Measurements from ENCODE around the gene UBR4. TPM values are rescaled to one million over a fixed set of nuclear protein-coding genes. Genes with fewer than 3 reads are reported as not detected.

The UBR4 gene
- total RNA-seq, 1 experiment from 2014 or later, result 107 TPM

DNA sequence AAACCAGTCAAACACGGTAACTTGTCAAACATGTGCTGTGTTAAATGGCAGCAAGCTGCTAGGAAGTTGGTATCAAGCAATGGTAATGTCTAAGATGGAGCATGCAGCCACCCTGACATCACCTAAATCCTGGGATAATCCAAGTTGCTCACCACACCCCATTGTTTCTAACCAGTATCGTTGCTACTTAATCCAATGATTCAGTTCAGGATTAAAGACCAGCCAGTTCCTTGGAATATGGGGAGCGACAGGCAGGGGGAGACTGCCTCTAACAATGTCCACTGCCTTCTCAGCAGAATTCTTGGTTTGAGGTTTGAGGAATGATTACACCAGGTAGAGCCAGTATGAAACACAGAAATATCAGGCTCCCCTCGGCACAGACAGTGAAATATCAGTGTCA lies 131.5 kb downstream of the UBR4 start:
- TF ChIP-seq SP1 (IDR thresholded peaks at IDR 0.05; ENCODE audit: low read depth), result no peak
- no peak for TF ChIP-seq SRF (IDR thresholded peaks at IDR 0.05; ENCODE audit: low read depth)
- TF ChIP-seq, protein P1, sequence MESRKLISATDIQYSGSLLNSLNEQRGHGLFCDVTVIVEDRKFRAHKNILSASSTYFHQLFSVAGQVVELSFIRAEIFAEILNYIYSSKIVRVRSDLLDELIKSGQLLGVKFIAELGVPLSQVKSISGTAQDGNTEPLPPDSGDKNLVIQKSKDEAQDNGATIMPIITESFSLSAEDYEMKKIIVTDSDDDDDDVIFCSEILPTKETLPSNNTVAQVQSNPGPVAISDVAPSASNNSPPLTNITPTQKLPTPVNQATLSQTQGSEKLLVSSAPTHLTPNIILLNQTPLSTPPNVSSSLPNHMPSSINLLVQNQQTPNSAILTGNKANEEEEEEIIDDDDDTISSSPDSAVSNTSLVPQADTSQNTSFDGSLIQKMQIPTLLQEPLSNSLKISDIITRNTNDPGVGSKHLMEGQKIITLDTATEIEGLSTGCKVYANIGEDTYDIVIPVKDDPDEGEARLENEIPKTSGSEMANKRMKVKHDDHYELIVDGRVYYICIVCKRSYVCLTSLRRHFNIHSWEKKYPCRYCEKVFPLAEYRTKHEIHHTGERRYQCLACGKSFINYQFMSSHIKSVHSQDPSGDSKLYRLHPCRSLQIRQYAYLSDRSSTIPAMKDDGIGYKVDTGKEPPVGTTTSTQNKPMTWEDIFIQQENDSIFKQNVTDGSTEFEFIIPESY (IDR thresholded peaks at IDR 0.05; ENCODE audit: extremely low read depth, insufficient replicate concordance, low read length), result no peak
- TF ChIP-seq TCF7L2 (IDR thresholded peaks at IDR 0.05; ENCODE audit: borderline replicate concordance, extremely low read depth, insufficient read depth, insufficient read length), result no peak
- TF ChIP-seq, protein P2, sequence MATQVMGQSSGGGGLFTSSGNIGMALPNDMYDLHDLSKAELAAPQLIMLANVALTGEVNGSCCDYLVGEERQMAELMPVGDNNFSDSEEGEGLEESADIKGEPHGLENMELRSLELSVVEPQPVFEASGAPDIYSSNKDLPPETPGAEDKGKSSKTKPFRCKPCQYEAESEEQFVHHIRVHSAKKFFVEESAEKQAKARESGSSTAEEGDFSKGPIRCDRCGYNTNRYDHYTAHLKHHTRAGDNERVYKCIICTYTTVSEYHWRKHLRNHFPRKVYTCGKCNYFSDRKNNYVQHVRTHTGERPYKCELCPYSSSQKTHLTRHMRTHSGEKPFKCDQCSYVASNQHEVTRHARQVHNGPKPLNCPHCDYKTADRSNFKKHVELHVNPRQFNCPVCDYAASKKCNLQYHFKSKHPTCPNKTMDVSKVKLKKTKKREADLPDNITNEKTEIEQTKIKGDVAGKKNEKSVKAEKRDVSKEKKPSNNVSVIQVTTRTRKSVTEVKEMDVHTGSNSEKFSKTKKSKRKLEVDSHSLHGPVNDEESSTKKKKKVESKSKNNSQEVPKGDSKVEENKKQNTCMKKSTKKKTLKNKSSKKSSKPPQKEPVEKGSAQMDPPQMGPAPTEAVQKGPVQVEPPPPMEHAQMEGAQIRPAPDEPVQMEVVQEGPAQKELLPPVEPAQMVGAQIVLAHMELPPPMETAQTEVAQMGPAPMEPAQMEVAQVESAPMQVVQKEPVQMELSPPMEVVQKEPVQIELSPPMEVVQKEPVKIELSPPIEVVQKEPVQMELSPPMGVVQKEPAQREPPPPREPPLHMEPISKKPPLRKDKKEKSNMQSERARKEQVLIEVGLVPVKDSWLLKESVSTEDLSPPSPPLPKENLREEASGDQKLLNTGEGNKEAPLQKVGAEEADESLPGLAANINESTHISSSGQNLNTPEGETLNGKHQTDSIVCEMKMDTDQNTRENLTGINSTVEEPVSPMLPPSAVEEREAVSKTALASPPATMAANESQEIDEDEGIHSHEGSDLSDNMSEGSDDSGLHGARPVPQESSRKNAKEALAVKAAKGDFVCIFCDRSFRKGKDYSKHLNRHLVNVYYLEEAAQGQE (IDR thresholded peaks at IDR 0.05; ENCODE audit: low read depth), result no peak
- TF ChIP-seq, protein P3, sequence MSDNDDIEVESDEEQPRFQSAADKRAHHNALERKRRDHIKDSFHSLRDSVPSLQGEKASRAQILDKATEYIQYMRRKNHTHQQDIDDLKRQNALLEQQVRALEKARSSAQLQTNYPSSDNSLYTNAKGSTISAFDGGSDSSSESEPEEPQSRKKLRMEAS (IDR thresholded peaks at IDR 0.05), result no peak
- no peak for TF ChIP-seq JUND (IDR thresholded peaks at IDR 0.05)
- TF ChIP-seq POLR2AphosphoS5 (IDR thresholded peaks at IDR 0.05; ENCODE audit: low read depth, low read length), result no peak
- TF ChIP-seq ELF1 (IDR thresholded peaks at IDR 0.05; ENCODE audit: borderline replicate concordance, low read depth), result no peak
- TF ChIP-seq YY1 (IDR thresholded peaks at IDR 0.05; ENCODE audit: extremely low read depth, insufficient replicate concordance, low read depth, low read length), result no peak
- TF ChIP-seq SIN3A (IDR thresholded peaks at IDR 0.05; ENCODE audit: low read depth), result no peak
- TF ChIP-seq EZH2 (IDR thresholded peaks at IDR 0.05), result no peak
- no peak for TF ChIP-seq ZNF274 (IDR thresholded peaks at IDR 0.05; ENCODE audit: low read depth, low read length)
- no peak for TF ChIP-seq CBX3 (IDR thresholded peaks at IDR 0.05; ENCODE audit: low read depth)
- no peak for TF ChIP-seq POLR2A (IDR thresholded peaks at IDR 0.05; ENCODE audit: borderline replicate concordance, extremely low read depth, insufficient read depth, insufficient read length)
- no peak for TF ChIP-seq RAD21 (IDR thresholded peaks at IDR 0.05; ENCODE audit: low read depth)
- TF ChIP-seq, protein P4, sequence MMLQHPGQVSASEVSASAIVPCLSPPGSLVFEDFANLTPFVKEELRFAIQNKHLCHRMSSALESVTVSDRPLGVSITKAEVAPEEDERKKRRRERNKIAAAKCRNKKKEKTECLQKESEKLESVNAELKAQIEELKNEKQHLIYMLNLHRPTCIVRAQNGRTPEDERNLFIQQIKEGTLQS (IDR thresholded peaks at IDR 0.05), result no peak
- no peak for TF ChIP-seq EZH2phosphoT487 (IDR thresholded peaks at IDR 0.05; ENCODE audit: borderline replicate concordance)
- no peak for TF ChIP-seq CEBPB (IDR thresholded peaks at IDR 0.05; ENCODE audit: low read depth)
- ChIA-PET POLR2A (no interaction called here), CTCF (no interaction called here), RAD21 (ENCODE audit: low non-redundant PET in 1 of 2, low total read pairs in 2 of 2, uncharacterized antibody in 2 of 2, unreplicated experiment in 2 of 2) (no interaction called here)
- BruUV-seq (replicated peaks), result no TSS peak
- no peak for ATAC-seq
- no peak overlapping the region for H3K4me3 ChIP-seq (replicated peaks in 1 of 2; ENCODE audit: low read depth in 1 of 2, low read length in 2 of 2)
- no peak overlapping the region for H3K4me2 ChIP-seq (ENCODE audit: low read length)
- H3K79me2 ChIP-seq (ENCODE audit: insufficient read depth, low read length), result no peaks in the 10 kb centered on the region
- H3K9ac ChIP-seq (ENCODE audit: low read length), result no peak overlapping the region
- intact Hi-C loops (cut with micrococcal nuclease), result no loop called here
- H3K9me2 ChIP-seq (ENCODE audit: insufficient read depth), result no peaks in the 10 kb centered on the region
- peaks cover 38 to 81% of the 10 kb centered on the region in 2 experiments for H3K36me3 ChIP-seq (ENCODE audit: control insufficient read depth in 1 of 2, insufficient read depth in 2 of 2, low read length in 2 of 2)
- no peak overlapping the region for H3K27ac ChIP-seq (ENCODE audit: low read depth, low read length)
- H4K20me1 ChIP-seq (ENCODE audit: insufficient read depth), result no peaks in the 10 kb centered on the region
- H3K9me3 ChIP-seq (ENCODE audit: control insufficient read depth in 1 of 2, insufficient read depth in 1 of 2, low read depth in 1 of 2, low read length in 2 of 2), result no peaks in the 10 kb centered on the region
- no peak overlapping the region for H2AFZ ChIP-seq (ENCODE audit: low read depth, low read length, poor library complexity, severe bottlenecking)
- peaks cover 0 to 14% of the 10 kb centered on the region in 2 experiments; a peak in 3 of 4 replicates for H3K4me1 ChIP-seq (ENCODE audit: control insufficient read depth in 1 of 2, insufficient read depth in 2 of 2, low read length in 2 of 2)
- no peaks in the 10 kb centered on the region for H3K27me3 ChIP-seq (ENCODE audit: insufficient read depth, low read length)
- DNase-seq (ENCODE audit: low read depth, low spot score), result no peak

Measured in HCT116 (cell line).